ENCODE results near the gene SLC12A2.
A peak's percentile ranks its signal among the peaks of the same experiment; 100 is the strongest.

The SLC12A2 gene

GRCh38 chr5:128083033-128083810 lies at the start of gene SLC12A2:
Gene SLC12A2 (plus strand): TSS chr5:128083766. CDS start chr5:128083955, 189 bp downstream.
- peak; percentile 97 for DNase-seq (ENCODE audit: low read depth)

GRCh38 chr5:128035689-128036088 lies 47.9 kb upstream of the SLC12A2 start:
- DNase-seq (ENCODE audit: low read depth): no peak

GRCh38 chr5:128036950-128037349 lies 46.6 kb upstream of the SLC12A2 start:
- DNase-seq (ENCODE audit: low read depth): no peak

- peak; percentile 77 for DNase-seq (ENCODE audit: low read depth)
Measured at GRCh38 chr5:128038643-128039042, 44.9 kb upstream of the SLC12A2 start.

- no peak for DNase-seq (ENCODE audit: low read depth)
Measured at GRCh38 chr5:128040927-128041326, 42.6 kb upstream of the SLC12A2 start.

GRCh38 chr5:128052780-128053179 lies 30.8 kb upstream of the SLC12A2 start:
- no peak for DNase-seq (ENCODE audit: low read depth)

- no peak for DNase-seq (ENCODE audit: low read depth)
Measured at GRCh38 chr5:128053291-128053954, 30.1 kb upstream of the SLC12A2 start.

- no peak for DNase-seq (ENCODE audit: low read depth)
Measured at GRCh38 chr5:128060644-128061385, 22.8 kb upstream of the SLC12A2 start.

GRCh38 chr5:128062172-128062746 lies 21.3 kb upstream of the SLC12A2 start:
- DNase-seq (ENCODE audit: low read depth): peak; percentile 65

GRCh38 chr5:128074171-128074570 lies 9.4 kb upstream of the SLC12A2 start:
- no peak for DNase-seq (ENCODE audit: low read depth)

GRCh38 chr5:128074953-128075352 lies 8.6 kb upstream of the SLC12A2 start:
- DNase-seq (ENCODE audit: low read depth): no peak

GRCh38 chr5:128077526-128077925 lies 6.0 kb upstream of the SLC12A2 start:
- DNase-seq (ENCODE audit: low read depth): no peak

GRCh38 chr5:128081111-128081851 lies 2.3 kb upstream of the SLC12A2 start:
- peak; percentile 52 for DNase-seq (ENCODE audit: low read depth)

- DNase-seq (ENCODE audit: low read depth): no peak
Measured at GRCh38 chr5:128082551-128083032, 974 bp upstream of the SLC12A2 start.

GRCh38 chr5:128083811-128084227 lies 253 bp downstream of the SLC12A2 start:
- DNase-seq (ENCODE audit: low read depth): no peak

GRCh38 chr5:128084228-128085167 lies 932 bp downstream of the SLC12A2 start:
- peak; percentile 54 for DNase-seq (ENCODE audit: low read depth)

- no peak for DNase-seq (ENCODE audit: low read depth)
Measured at GRCh38 chr5:128085413-128085812, 1.8 kb downstream of the SLC12A2 start.

GRCh38 chr5:128091579-128091978 lies 8.0 kb downstream of the SLC12A2 start:
- no peak for DNase-seq (ENCODE audit: low read depth)

- no peak for DNase-seq (ENCODE audit: low read depth)
Measured at GRCh38 chr5:128092144-128092543, 8.6 kb downstream of the SLC12A2 start.

- DNase-seq (ENCODE audit: low read depth): peak; percentile 13
Measured at GRCh38 chr5:128093368-128093767, 9.8 kb downstream of the SLC12A2 start.
